Measurements from ENCODE around the gene MSI2.

DNA sequence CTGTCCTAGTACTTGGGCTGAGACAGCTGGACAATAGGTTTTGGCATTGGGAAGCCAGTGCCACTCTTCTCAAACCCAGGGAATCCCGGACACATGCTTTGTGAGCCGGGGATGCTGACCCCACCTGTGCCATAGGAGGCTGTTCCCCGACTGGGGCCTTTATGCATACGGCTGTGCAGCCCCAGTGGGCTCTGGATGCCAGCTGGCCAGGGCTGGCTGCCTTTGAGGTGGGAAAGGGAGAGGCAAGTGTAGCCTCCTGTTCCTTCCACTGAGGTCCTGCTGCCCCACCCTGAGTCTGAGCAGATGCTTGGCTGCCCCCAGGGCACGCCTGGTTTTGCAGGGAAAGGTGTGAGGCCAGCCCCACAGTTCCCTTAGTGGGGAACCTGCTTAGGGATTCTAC, 383.1 kb downstream of the MSI2 start:
- TF ChIP-seq EZH2 (IDR thresholded peaks at IDR 0.05; ENCODE audit: insufficient read depth, low read length) = no peak
- TF ChIP-seq, protein P1, sequence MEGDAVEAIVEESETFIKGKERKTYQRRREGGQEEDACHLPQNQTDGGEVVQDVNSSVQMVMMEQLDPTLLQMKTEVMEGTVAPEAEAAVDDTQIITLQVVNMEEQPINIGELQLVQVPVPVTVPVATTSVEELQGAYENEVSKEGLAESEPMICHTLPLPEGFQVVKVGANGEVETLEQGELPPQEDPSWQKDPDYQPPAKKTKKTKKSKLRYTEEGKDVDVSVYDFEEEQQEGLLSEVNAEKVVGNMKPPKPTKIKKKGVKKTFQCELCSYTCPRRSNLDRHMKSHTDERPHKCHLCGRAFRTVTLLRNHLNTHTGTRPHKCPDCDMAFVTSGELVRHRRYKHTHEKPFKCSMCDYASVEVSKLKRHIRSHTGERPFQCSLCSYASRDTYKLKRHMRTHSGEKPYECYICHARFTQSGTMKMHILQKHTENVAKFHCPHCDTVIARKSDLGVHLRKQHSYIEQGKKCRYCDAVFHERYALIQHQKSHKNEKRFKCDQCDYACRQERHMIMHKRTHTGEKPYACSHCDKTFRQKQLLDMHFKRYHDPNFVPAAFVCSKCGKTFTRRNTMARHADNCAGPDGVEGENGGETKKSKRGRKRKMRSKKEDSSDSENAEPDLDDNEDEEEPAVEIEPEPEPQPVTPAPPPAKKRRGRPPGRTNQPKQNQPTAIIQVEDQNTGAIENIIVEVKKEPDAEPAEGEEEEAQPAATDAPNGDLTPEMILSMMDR (IDR thresholded peaks at IDR 0.05; ENCODE audit: insufficient read depth, low read depth, low read length) = no peak
